Measurements from ENCODE around the gene AHNAK.

The AHNAK gene

DNA sequence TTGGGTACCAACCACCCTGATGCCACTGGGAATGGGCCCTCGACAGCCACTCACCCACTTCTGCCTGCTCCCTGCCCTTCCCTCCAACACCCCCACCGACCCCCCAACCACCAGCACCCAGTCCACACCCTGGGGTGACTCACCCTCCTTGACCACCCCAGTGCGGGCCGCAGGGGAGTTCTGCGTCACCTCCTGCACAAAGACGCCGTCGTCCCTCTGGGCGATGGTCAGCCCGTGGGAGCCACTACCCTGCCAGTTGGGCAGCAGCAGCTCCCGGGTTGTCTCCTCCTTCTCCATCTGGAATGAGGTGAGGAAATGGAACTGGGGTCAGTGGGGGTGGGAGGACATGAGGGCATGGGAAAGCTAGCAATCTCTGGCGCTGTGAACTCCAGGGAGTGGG, 10.8 kb downstream of the AHNAK start:
- no peak for DNase-seq (ENCODE audit: low read depth)

DNA sequence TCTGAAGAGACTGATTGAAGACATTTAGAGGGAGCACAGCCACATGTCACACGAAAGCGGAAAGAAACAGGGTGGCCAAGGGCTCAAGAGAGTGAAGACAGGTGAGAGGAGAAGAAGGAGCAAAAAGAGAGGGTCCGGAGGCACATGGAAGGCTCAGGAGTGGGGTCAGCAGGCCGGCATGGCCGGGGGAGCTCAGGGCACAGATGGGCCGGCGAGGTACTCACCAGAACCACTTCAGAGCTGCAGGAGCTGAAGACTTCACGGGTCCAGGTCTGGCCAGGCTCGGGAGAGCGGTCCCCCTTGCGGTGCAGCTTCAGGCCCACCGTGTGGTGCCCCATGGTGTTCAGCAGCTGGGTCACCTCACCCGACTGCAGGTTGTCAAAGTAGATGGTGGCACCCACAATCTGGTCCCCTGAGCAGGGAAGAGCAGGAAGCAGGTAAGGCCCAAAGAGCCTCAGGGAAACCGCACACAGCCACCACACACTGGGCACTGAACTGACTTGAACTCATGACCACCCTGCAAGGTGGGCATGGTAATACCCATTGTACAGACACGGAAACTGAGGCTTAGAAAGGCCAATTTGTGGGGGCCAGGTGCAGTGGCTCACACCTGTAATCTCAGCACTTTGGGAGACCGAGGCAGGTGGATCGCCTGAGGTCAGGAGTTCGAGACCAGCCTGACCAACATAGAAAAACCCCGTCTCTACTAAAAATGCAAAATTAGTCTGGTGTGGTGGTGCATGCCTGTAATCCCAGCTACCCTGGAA, 11.6 kb downstream of the AHNAK start:
- DNase-seq (ENCODE audit: low read depth): no peak

DNA sequence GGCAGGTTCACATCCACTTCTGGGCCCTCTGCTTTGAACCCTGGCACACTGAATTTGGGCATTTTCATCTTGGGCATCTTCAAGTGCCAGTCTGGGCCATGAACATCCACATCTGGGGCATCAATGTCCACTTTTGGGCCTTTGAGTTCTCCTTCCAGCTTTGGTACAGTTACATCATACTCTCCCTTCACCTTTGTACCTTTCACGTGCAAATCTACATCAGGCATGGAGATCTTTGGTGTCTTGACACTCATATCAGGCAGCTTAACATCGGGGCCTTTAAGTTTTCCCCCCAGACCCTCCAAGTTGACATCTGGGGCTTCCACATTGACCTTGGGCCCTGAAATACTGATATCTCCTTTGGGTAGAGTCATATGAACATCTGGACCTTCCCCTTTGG, 14.5 kb downstream of the AHNAK start:
- no peak for DNase-seq (ENCODE audit: low read depth)

DNA sequence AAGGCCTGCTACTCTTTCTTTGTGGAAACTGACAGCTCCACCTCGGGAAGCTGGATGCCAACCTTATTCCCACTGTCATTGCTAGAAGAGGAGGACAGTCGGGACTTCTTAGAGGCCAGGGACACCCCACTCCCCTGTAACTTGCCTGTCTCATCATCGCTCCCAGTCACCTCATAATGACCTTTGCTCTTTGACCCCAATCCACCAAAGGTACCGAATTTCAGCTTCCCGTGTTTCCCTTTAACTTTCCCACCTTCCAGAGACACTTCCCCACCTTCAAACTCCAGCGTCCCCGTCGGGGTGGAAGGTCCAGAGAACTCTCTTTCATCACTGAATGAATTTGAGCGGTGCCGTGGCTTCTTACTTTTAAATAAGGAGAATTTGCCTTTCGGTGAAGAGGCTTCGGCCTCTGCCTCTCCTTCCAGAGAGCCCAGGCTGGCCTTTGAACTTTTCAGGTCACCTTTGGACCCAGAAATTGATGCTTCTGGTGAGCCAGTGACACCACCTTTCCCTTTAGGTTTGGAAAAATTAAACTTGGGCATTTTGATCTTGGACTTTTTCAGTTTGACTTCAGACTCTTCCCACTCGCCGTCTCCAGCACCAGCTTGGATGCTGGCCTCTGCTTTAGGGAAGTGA, 29.8 kb downstream of the AHNAK start:
- DNase-seq (ENCODE audit: low read depth): no peak

DNA sequence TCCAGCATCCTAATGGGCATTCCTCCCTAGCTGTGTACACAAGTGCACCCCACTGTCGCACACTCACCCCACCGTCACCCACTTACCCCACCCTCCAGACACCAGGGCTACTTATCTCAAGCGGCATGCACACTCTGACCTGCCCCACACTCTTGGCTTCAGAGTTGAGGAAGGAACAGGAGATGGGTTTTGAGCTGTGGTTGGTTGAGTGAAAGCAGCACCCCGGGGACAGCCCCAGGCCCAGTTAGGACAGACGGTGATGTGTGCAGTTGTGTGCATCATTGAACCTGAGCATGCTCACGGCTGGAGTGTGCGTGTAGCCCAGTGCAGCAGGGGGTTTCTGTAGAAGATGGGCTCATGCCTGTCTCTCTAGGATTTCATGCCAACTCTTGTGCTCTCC, 32.5 kb downstream of the AHNAK start:
- DNase-seq (ENCODE audit: low read depth): no peak

DNA sequence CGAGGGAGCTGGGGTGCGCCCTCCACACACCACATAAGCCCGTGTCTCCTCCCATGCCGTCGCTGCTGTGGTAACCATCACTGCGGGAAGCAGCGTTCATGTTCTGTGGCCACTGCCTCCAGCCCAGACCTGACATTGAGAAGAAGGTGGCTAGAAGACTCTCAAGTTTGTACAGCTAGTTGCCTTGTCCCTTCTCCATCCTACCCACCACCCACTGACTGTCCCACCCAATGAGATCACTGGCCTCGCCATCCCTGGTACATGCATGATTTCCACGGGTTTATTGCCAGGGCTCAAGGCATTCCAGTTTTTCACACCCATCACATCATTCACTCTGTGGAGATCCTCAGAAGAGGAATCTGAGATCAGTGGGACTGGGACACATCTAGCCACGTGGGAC, 33.0 kb downstream of the AHNAK start:
- no peak for DNase-seq (ENCODE audit: low read depth)

DNA sequence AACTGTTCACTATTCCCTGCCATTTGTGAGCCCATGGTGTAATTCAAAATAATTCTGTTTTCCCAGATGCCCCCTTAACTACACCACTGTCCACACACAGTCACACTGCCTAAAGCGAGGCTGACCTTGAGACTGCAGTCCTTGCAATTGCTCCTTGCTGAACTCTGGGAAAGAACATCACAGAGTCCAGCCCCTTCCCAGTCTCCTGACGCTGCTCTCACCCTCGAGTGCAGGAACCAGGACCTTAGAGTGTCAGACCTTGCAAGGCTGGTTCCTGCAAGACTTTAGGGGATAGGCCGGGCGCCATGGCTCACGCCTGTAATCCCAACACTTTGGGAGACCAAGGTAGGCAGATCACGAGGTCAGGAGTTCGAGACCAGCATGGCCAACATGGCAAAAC, 33.6 kb downstream of the AHNAK start:
- DNase-seq (ENCODE audit: low read depth): no peak

DNA sequence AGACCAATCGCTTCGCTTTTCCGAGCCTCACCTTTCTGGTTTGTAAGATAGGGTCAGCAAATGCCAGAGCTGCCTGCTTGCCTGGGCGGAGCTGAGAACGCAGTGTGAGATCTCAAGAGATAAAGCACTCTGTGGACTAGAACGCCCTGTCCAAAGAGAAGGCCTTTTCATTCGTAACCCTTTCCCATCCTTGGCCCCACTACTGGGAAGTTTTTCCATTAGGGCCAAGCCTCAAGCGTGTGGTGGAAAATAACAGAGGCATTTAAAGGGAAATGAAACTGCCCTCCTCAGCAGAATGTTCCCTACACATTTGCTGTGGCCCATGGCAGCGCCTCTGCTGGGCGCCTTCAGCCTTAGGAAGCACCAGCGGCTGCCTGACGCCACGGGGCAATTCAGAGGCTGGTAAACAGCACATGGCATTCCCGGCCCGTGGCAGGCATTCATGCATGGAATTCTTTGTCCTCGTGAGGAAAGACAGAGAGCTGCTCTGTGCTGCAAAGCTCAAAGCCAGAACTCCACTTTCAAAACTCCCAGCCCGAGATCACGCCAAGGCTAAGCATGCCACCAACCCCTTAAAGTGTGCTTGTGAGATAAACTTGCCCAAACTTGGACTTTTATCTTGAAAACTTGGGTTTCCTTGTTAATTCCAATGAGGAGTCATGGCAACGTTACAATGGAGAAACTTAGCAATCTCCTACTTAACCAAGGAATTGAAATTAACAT, 38.1 kb downstream of the AHNAK start:
- peak; percentile 89 for DNase-seq (ENCODE audit: low read depth)

DNA sequence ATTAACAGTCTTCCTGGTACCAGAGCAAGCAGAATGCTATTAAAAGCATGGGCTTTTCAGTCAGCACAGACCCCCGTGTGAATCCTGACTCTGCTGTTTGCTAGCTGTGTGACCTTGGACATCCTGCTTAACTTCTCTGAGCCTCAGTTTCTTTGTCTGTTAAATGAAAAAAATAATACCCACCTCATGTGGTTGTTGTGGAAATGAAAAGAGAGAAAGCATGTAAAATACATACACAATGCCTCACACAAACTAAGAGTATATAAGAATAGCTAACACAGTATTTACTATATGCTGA, 39.5 kb downstream of the AHNAK start:
- DNase-seq (ENCODE audit: low read depth): no peak

DNA sequence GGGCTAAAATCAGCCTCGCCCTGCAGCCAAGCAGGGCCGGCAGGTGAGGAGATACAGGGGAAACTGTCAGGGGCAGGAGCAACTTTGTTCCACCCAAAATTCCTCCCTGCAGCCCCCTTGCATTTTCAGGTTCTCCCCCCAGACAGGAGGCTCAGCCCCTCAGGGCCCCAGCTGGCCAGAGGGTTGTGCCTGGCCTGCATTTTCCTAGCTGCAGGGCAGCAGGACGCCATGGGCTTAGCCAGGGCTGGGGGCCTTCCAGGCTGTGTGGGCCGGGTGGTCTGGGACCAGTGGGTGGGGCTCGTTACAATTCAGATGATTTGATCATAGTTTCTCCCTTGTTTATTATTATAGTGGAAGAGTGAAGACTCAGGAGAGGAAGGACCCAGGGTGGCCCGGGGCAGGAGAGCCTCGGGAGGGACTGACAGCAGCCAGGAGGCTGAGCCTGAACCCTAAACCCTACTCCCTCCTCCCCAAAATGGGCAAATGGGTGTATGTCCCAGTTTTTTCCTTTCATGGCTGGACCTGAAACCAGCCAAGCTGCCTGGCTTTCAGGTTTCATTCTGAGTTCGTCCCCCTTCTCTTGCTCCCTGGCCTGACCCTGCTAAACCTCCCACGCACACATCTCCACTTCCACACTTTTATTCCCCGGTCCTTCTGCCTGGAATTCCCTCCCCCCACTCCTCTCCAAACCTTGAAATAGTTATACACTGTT, 40.0 kb downstream of the AHNAK start:
- no peak for DNase-seq (ENCODE audit: low read depth)

DNA sequence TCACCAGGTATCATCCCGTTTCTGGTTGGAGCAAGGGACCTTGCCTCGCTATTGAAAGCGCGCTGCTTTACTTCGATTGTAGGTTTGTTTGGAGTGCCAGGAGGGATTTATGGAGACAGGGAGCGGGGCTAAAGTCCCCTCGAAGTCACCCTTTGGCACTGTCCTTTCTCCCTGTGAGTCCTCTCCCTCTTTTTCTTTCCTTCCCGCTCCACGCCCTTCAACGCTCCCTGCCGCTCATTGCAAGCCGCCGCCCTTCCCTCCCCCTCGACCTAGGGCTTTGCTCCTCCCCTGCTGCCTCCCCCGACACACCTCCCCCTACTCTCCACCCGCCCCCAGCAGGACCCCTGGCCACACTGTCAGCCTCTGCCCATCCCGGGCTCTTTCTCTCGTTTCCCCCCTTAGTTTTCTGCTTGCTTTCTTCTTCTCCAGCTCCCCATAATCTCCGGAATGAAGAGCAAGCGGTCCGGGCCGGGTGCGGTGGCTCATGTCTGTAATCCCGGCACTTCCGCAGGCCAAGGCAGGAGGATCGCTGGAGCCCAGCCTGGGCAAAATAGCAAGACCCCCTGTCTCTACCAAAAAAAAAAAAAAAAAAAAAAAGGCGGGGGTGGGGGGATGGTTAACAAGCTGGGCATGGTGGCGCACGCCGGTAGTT, 41.0 kb downstream of the AHNAK start:
- DNase-seq (ENCODE audit: low read depth): no peak

DNA sequence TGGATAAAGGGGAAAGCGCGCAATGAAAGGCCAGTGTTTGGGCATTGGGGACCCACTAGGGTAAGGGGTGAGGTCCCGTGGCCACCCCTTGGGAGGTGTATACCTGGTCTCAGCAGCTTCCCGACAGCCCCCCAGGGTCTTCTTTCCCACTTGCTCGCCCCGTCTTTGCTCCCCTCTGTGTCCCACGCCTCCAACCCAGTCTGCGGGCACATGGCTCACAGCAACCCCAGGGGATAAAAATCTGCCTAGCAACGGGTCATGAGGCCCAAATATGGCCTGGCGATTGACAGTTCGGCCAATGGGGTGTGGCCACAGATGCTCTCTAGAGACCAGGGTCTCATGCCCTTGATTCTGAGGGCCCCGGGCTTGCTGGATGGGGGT, 41.6 kb downstream of the AHNAK start:
- DNase-seq (ENCODE audit: low read depth): no peak

DNA sequence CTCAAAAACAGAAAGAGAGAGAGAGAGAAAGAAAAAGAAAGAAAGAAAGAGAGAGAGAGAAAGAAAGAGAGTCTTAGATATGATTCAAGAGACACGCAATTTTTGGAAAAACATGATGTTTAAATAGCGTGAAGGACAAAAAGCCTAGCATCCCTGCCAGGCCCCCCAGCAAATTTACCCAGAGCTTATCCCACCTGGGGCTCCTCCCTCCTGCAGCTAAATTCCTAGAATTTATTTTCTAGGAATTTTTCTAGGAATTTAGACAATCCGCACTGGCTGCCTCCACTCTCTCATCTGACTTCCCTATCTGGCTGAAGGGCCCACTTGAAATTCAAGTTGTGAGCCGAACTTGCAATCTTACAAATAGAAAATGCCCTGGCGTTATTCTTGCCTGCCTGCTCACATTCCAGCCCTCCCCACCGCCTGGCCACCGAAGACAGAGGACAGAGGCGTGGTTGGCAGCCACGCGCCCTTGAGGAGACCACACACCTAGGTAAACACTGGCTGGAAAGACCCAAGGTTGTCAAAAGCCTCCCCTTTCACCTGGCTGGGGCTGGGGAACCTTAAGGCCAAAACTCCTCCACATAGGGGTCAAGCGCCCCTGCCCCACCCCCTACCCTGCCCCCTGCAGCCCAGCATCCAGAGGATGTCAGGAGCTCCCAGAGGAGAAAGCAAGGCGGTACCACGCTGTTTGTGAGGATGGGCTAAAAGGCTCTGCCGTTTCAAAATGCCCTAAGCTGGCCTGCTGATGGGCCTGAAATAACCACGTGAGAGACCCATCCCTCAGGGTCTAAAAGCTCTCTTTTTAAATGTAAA, 42.2 kb downstream of the AHNAK start:
- DNase-seq (ENCODE audit: low read depth): no peak

DNA sequence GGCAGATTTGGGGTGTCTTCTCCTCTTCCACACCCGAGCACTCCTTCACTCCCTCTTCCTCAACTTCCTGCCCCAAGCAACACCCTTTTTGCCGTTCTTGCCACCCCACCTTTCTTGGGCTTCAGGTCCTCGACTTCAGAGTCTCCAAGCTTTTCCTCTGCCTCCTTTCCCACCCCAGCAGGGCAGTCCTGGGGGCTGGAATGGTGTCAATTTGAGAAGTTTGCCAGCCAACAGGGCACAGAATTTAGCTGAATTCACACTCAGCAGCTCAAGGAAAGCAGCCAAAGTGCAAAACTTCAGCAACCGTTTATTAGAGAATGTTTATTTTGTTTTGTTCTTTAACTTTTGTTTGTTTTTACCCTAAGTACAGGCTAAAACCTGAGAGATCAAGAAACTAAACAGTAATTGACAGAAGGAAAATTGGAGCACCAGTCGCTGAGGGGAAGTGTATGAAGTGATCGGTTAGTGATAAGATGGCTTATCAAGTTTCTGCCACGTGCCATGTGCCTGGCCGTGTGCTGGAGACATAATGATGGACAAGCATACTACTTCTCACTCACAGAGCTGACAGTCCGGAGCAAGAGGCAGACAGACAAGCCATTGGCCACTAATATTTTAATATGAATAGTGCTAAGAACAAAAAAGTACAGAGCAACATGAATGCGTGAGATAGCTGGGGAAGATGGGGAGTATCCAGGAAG, 44.4 kb downstream of the AHNAK start:
- DNase-seq (ENCODE audit: low read depth): no peak

DNA sequence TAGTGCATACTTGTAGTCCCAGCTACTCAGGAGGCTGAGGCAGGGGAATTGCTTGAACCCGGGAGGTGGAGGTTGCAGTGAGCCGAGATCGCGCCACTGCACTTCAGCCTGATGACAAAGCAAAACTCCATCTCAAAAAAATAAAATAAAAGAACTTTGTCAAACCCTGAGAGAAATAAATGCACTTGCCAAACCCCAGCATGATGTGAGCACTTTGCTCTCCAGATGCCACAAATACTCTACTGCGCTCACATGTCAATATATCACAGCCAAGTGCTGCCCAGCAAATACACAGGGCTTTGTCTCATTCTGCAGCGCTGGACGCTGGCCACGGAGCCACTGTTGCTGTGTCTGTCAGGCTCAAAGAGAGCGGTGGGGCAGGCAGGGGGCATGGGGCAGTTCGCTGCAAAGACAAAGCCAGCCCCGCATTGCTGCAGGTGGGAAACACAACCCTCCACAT, 45.1 kb downstream of the AHNAK start:
- DNase-seq (ENCODE audit: low read depth): no peak

DNA sequence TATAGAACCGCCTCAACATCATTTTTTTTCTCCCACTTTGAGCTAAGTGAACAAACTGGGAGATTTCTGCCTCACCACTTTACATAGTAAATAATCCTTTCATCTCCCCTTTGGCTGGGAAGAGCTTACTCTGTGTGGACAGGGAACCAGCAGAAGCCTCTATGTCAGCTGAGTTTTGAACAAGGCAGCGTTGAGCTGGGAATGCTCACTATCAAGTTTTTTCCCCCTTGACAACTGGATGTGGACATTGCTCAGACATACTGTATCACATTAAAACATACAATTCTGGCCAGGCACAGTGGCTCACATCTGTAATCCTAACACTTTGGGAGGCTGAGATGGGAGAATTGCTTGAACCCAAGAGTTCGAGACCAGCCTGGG, 46.0 kb downstream of the AHNAK start:
- no peak for DNase-seq (ENCODE audit: low read depth)

DNA sequence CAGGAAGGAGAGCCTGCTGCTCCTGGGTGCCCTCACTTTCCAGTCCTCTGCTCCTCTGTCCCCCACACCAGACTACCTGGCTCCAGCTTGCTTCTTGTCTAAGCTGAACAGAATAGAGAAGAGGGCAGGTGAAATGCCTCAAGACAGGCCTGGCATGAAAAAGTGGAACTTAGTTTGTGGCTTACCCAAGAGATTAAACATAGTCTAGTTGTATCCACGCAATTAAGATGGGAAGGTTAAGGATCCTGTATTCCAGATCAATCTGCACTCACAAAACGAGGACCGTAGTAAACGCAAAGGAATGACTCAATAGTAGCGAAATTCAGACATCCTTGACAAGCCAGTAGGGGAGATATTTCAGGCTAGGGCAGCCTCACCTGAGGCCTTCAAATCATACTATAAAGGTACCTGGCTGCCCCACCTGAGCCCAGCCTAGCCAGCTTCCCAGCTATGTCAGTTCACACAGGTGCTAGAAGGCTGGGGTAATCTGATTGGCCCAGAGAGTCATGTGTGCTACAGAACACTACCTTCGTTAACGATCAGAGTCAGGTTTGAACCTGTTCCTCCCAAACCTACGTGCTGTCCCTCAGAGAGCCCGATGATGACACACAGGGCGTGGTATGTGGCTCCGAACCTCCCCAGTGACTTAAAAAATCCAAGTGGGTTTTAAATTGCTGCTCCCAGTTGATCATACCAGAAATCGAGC, 46.5 kb downstream of the AHNAK start:
- no peak for DNase-seq (ENCODE audit: low read depth)

DNA sequence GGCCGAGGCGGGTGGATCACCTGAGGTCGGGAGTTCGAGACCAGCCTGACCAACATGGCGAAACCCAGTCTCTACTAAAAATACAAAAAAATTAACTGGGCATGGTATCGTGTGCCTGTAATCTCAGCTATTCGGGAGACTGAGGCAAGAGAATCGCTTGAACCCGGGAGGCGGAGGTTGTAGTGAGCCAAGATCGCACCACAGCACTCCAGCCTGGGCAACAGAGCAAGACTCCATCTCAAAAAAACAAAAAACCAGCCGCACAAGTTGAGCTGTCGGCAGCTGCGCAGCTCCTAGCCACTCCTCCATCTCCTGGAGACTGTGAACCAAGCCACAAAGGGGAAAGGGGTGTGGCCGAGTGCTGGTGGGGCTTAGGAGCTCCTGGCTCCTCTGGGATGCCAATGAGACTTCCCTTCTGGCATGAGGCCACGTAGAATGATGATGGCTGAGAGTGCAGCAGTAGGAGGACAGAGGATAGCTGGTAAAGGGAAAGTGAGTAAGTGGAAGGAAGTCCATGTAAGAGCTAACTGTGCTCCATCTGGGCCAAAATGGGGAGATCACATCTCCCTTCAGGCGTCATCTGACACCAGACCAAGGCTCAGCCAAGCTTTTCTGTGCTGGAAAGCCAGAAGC, 47.2 kb downstream of the AHNAK start:
- peak; percentile 82 for DNase-seq (ENCODE audit: low read depth)

DNA sequence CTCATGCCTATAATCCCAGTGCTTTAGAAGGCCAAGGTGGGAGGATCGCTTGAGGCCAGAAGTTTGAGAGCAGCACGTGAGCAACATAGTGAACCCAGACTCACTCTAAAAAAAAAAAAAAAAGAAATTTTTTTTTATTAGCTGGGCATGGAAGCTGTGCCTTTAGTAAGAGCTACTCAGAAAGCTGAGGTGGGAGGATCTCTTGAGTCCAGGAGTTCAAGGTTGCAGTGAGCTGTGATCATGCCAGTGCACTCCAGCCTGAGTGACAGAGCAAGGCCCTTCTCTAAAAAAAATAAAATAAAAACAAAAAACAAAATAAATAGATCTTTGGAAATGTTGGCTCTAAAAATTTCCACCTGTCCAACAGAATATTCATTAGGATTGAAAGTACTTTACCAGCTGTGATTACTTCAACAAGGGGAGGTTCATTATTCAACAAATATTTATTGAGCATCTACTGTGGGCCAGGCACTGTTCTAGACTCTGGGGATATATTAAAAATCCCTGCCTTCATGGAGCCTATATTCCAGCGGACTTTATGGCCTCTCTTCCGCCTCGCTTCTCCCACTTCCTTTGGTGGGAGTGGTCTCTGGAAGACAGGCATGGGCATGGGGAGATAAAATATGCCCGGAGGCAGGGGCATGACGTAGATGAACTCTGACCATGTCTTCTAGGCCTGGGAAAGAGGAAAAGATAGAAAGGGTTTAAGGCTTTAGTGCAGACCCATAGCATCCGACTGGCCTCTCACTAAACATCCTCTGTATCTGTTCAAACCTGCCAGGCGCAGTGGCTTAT, 47.9 kb downstream of the AHNAK start:
- DNase-seq (ENCODE audit: low read depth): no peak
